Left hindlimb (tissue), 1 donor: Measurements from ENCODE around the gene TRAPPC12.

ENCODE experiments used
- DNase-seq: peaks from one replicate; pipeline ENCODE4 v3.0.0-alpha.2; 2018

TRAPPC12 gene

GRCh38 chr2:3517948-3518495, 138.5 kb downstream of the TRAPPC12 start:
- DNase-seq, result no peak

GRCh38 chr2:3518496-3519254, 139.2 kb downstream of the TRAPPC12 start:
- DNase-seq, result peak; percentile 100

GRCh38 chr2:3519255-3520205, 140.0 kb downstream of the TRAPPC12 start, which contains the start of gene ADI1:
ADI1 (minus strand) TSS chr2:3519531; CDS start chr2:3519487, 44 bp downstream.
- DNase-seq, result peak; percentile 88

- no peak for DNase-seq
Observed at GRCh38 chr2:3520591-3520990, 141.1 kb downstream of the TRAPPC12 start.

GRCh38 chr2:3522961-3523421, 143.5 kb downstream of the TRAPPC12 start:
- no peak for DNase-seq

GRCh38 chr2:3523551-3524041, 144.1 kb downstream of the TRAPPC12 start:
- no peak for DNase-seq

- DNase-seq, result no peak
Observed at GRCh38 chr2:3526871-3527270, 147.4 kb downstream of the TRAPPC12 start.

GRCh38 chr2:3527886-3528785, 148.6 kb downstream of the TRAPPC12 start:
- DNase-seq, result no peak
